Measurements from ENCODE around the gene CECR2. TPM values are rescaled to one million over a fixed set of nuclear protein-coding genes. Genes with fewer than 3 reads are reported as not detected.

Gene CECR2
- total RNA-seq, 1 experiment from 2014 or later: 154 TPM

DNA sequence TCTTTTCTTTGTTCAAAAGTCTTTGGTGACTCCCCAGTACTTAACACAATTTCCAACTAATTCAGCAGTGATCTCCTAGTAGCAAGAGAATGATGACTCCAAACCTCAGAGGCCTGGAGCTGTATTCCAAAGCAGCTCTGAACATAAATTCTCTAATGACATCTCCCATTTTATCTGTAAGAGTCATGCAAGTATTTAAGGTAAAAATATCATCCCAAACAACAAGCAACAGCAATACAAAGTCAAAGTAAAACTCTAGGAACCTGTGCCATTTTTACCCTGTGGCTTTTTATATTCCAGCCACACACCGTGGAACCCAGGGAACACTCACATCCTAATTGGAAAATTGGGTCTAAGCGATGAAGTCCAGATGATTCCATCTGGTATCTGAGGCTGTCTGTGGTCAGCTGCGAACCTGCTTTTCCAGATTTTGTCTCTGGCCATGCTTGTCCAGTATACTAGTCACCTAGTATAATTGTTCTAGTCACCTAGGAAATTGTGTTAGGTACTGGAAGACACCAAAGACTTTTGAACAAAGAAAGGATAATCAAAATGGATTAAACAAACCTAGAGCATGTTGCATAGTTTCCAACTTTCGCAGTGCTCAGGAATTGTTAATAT is 101.7 kb downstream of the CECR2 start:
- Histone ChIP-seq H3K14ac (ENCODE audit: insufficient read depth, low read length) (no peak overlapping the region), H2BK12ac (ENCODE audit: insufficient read length, low read depth, low read length) (no peak overlapping the region), H2BK5ac (ENCODE audit: insufficient read length, low read length) (no peak overlapping the region), H3K18ac (ENCODE audit: insufficient read length, low read depth, low read length) (no peak overlapping the region), H3K4me2 (ENCODE audit: insufficient read depth, insufficient read length, low read length) (no peak overlapping the region), H4K5ac (ENCODE audit: insufficient read length, low read depth, low read length) (no peak overlapping the region), H3K4me1 (ENCODE audit: insufficient read depth, low read length) (peaks cover 16% of the 10 kb centered on the region; the same call in 1 of the 2 replicates), H2BK120ac (ENCODE audit: low read depth, low read length, poor library complexity, severe bottlenecking) (no peak overlapping the region), H4K91ac (ENCODE audit: insufficient read length, low read depth, low read length) (no peak overlapping the region), H4K8ac (replicated peaks; ENCODE audit: insufficient read length, low read depth, low read length) (no peak overlapping the region), H3K56ac (ENCODE audit: insufficient read length, low read depth, low read length) (no peak overlapping the region), H3K79me1 (ENCODE audit: insufficient read depth, low read depth, low read length, poor library complexity, severe bottlenecking) (peaks cover 23% of the 10 kb centered on the region), H3T11ph (ENCODE audit: low read length) (no peak overlapping the region), H2BK15ac (ENCODE audit: low read depth, low read length) (no peak overlapping the region), H3K23ac (ENCODE audit: insufficient read length, low read depth, low read length) (no peak overlapping the region), H2AK5ac (ENCODE audit: insufficient read length, low read length) (no peak overlapping the region), H2BK20ac (ENCODE audit: low read depth, low read length, poor library complexity, severe bottlenecking) (no peak overlapping the region), H3K27ac (ENCODE audit: insufficient read length, low read depth, low read length) (no peak overlapping the region), H3K27me3 (ENCODE audit: insufficient read depth, low read length) (no peaks in the 10 kb centered on the region), H2AFZ (ENCODE audit: low read length) (no peak overlapping the region), H3K9ac (ENCODE audit: extremely low read depth, insufficient read length, low read length) (no peak overlapping the region), H3K79me2 (ENCODE audit: insufficient read depth, low read length) (peaks cover 48% of the 10 kb centered on the region; the same call in 1 of the 2 replicates), H3K4ac (ENCODE audit: low read depth, low read length) (no peak overlapping the region), H4K20me1 (ENCODE audit: control insufficient read depth, insufficient read depth, insufficient read length) (no peaks in the 10 kb centered on the region), H3K9me3 (ENCODE audit: control insufficient read depth, low read depth, low read length) (no peaks in the 10 kb centered on the region), H3K23me2 (ENCODE audit: insufficient read length, low read depth, low read length, poor library complexity, severe bottlenecking) (no peaks in the 10 kb centered on the region)
- WGBS (ENCODE audit: extremely low coverage, insufficient read length, low lambda C conversion rate): no CpG with 5 or more reads among the region's 4 CpGs
- no peak for DNase-seq
- TF ChIP-seq, protein P1, sequence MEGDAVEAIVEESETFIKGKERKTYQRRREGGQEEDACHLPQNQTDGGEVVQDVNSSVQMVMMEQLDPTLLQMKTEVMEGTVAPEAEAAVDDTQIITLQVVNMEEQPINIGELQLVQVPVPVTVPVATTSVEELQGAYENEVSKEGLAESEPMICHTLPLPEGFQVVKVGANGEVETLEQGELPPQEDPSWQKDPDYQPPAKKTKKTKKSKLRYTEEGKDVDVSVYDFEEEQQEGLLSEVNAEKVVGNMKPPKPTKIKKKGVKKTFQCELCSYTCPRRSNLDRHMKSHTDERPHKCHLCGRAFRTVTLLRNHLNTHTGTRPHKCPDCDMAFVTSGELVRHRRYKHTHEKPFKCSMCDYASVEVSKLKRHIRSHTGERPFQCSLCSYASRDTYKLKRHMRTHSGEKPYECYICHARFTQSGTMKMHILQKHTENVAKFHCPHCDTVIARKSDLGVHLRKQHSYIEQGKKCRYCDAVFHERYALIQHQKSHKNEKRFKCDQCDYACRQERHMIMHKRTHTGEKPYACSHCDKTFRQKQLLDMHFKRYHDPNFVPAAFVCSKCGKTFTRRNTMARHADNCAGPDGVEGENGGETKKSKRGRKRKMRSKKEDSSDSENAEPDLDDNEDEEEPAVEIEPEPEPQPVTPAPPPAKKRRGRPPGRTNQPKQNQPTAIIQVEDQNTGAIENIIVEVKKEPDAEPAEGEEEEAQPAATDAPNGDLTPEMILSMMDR (conservative IDR thresholded peaks at IDR 0.05): no peak
- peak overlapping the region in 2 of 3 experiments; percentile 36 to 57; a peak in 4 of 7 replicates for H3K27ac Mint-ChIP-seq
- H3K4me3 Mint-ChIP-seq: no peak overlapping the region
- peaks cover 83 to 86% of the 10 kb centered on the region in 2 experiments for H3K4me1 Mint-ChIP-seq
- no peaks in the 10 kb centered on the region for H3K9me3 Mint-ChIP-seq
- H3K36me3 Mint-ChIP-seq (ENCODE audit: insufficient read depth in 1 of 3, low read depth in 3 of 3): peaks cover 6 to 16% (median 16%) of the 10 kb centered on the region in 3 experiments; a peak in 5 of 7 replicates
- H3K27me3 Mint-ChIP-seq (ENCODE audit: low read depth): no peaks in the 10 kb centered on the region
